Gastroesophageal sphincter (tissue), 4 donors: ENCODE measurements around the gene IMP3. TPM values are rescaled to one million over a fixed set of nuclear protein-coding genes. Genes with fewer than 3 reads are reported as not detected.

ENCODE experiments used
- ATAC-seq: fragments of 150-250 bp; one replicate; pipeline ENCODE4 v1.9.1; 2016; ENCODE audit warnings: mild to moderate bottlenecking, moderate library complexity
- H3K27ac ChIP-seq, 4 donors: fragments of 200-600 bp; sonication (generic) in 3 of 4; 1 replicate in 3 of 4; 2 replicates in 1 of 4; pipeline ENCODE4 v1.5.1; 2016 to 2019
- H3K27me3 ChIP-seq: fragments of 200-600 bp; sonication (generic); one replicate; pipeline ENCODE4 v1.5.1; 2019
- H3K36me3 ChIP-seq, 2 donors: fragments of 200-600 bp; sonication (generic); one replicate each; pipeline ENCODE4 v1.5.1; 2019; ENCODE audit warnings: control low read depth in 1 of 2
- H3K4me1 ChIP-seq, 3 donors: fragments of 200-600 bp; sonication (generic); 1 replicate in 2 of 3; 2 replicates in 1 of 3; pipeline ENCODE4 v1.5.1; 2016 to 2019; ENCODE audit warnings: control low read depth in 2 of 3
- H3K4me3 ChIP-seq, 2 donors: fragments of 200-600 bp; sonication (generic); one replicate each; pipeline ENCODE4 v1.5.1; 2019; ENCODE audit warnings: mild to moderate bottlenecking in 1 of 2, moderate library complexity in 1 of 2
- H3K9me3 ChIP-seq, 3 donors: fragments of 200-600 bp; sonication (generic); one replicate each; pipeline ENCODE4 v1.5.1; 2017 to 2019; ENCODE audit warnings: control low read depth in 2 of 3
- EP300 ChIP-seq: sonication (generic); formaldehyde crosslinking; IDR thresholded peaks from one replicate; pipeline ENCODE4 v1.6.1; 2017; ENCODE audit warnings: antibody characterized with exemption, mild to moderate bottlenecking
- POLR2A ChIP-seq, 2 donors: fragments of 450-650 bp; IDR thresholded peaks; one replicate each; pipeline ENCODE4 v1.6.1; 2017; ENCODE audit warnings: antibody characterized with exemption in 2 of 2, mild to moderate bottlenecking in 2 of 2, moderate library complexity in 1 of 2
- POLR2AphosphoS5 ChIP-seq: sonication (generic); formaldehyde crosslinking; IDR thresholded peaks from one replicate; pipeline ENCODE4 v1.6.1; 2017; ENCODE audit warnings: antibody characterized with exemption
- WGBS, 2 donors: methylation state at CpG; one replicate each; pipeline ENCODE4 v1.1.5; 2018; ENCODE audit warnings: low coverage in 1 of 2; 5-methylcytosine and 5-hydroxymethylcytosine counted together
- total RNA-seq, 4 donors: library from RNA; depleted of rRNA; stranded (reverse); fragments of >200 nt; gene quantifications; one replicate each; pipeline ENCODE4 v1.1.0, GENCODE V29; 2016
- TF ChIP-seq, protein P1 (sequence below), 4 experiments: fragments of 200-600 bp in 2 of 4; fragments of 450-650 bp in 2 of 4; sonication (generic) in 1 of 4; IDR thresholded peaks; one replicate each; pipeline ENCODE4 v1.5.1; 2017 to 2019; ENCODE audit warnings: antibody characterized with exemption in 4 of 4, mild to moderate bottlenecking in 2 of 4, moderate library complexity in 2 of 4

The IMP3 gene
- total RNA-seq, 4 donors from 2014 or later: 72.8 to 94.9 (median 85.5) TPM

DNA sequence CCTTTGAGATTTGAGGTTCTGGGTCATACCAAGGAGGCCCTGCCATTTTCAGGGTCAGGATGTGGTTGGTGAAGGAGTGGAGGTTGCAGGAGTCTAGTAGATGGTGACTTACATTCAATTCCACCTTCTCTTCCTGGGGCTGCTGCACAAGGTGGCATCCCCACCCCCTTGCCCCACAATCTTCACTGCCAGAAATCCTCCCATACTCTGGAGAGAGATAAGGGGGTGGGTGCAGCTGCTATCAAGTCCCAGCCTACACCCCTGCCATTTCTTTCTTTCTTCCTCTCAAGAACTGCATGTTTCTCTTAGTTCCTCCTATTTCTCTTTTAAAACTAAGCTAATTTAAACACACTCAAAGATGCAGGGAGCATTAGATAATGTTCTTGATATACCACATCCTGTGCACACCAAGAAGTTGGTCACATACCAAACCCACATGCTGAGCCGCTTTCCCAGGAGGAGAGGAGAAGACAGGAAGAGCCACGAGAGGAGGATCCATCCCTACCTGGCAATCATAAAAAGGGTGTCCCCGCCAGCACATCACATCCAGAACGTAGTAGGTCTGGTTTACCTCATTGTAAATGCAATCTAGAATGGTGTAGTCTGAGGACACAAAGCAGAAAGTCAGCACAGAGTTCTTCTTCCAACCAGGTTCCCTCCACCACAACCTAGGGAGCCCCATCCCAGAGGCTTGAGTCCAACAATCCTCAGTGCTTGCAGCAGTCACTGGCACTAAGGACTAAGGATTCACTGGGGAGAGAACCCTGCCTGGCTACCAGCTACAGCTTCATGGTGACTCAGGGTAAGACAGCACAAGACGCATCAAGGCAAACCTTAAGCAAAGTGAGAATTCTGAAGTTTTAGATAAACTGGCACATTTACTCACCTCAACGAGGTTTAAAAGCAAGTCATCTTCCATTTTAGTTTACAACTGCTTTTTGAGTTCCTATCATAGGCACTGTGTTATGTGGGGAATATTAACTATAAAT lies 33.0 kb downstream of the IMP3 start:
- no peak overlapping the region for H3K27ac ChIP-seq
- peaks cover 0 to 98% of the 10 kb centered on the region in 2 donors for H3K36me3 ChIP-seq
- H3K9me3 ChIP-seq: no peaks in the 10 kb centered on the region
- no peak for ATAC-seq
- no peak overlapping the region for H3K4me3 ChIP-seq
- H3K4me1 ChIP-seq: no peaks in the 10 kb centered on the region
- TF ChIP-seq POLR2AphosphoS5: no peak
- TF ChIP-seq EP300: no peak
- TF ChIP-seq, protein P1, sequence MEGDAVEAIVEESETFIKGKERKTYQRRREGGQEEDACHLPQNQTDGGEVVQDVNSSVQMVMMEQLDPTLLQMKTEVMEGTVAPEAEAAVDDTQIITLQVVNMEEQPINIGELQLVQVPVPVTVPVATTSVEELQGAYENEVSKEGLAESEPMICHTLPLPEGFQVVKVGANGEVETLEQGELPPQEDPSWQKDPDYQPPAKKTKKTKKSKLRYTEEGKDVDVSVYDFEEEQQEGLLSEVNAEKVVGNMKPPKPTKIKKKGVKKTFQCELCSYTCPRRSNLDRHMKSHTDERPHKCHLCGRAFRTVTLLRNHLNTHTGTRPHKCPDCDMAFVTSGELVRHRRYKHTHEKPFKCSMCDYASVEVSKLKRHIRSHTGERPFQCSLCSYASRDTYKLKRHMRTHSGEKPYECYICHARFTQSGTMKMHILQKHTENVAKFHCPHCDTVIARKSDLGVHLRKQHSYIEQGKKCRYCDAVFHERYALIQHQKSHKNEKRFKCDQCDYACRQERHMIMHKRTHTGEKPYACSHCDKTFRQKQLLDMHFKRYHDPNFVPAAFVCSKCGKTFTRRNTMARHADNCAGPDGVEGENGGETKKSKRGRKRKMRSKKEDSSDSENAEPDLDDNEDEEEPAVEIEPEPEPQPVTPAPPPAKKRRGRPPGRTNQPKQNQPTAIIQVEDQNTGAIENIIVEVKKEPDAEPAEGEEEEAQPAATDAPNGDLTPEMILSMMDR (IDR thresholded peaks at IDR 0.05): no peak
- no peak for TF ChIP-seq POLR2A (IDR thresholded peaks at IDR 0.05)
- WGBS, 2 donors: 78 to 81% methylated on average over 3 to 4 of the region's 6 CpGs
- no peaks in the 10 kb centered on the region for H3K27me3 ChIP-seq

DNA sequence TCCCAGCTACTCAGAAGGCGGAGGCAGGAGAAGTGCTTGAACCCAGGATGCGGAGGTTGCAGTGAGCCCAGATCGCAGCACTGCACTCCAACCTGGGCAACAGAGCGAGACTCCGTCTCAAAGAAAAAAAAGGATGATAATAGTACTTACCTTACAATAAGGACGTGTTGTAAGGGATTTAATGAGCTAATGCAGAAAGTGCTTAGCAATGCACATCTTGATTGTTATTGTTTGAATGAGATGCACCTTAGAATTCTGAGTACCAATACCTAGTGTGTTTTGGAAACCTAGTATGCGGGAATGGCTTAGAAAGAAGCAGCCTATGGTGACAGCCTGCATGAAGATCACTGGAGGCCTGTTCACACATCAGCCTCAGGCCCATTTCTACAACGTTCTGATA lies 34.0 kb downstream of the IMP3 start:
- TF ChIP-seq POLR2A (IDR thresholded peaks at IDR 0.05) (no peak), EP300 (no peak), POLR2AphosphoS5 (no peak)
- TF ChIP-seq, protein P1 (IDR thresholded peaks at IDR 0.05): no peak
- H3K4me3 ChIP-seq: no peak overlapping the region
- no peak for ATAC-seq
- peaks cover 0 to 98% of the 10 kb centered on the region in 2 donors for H3K36me3 ChIP-seq
- no peaks in the 10 kb centered on the region for H3K9me3 ChIP-seq
- H3K27me3 ChIP-seq: no peaks in the 10 kb centered on the region
- 70 to 84% methylated on average over 3 to 8 of the region's 8 CpGs for WGBS, 2 donors
- no peaks in the 10 kb centered on the region for H3K4me1 ChIP-seq
- no peak overlapping the region for H3K27ac ChIP-seq

DNA sequence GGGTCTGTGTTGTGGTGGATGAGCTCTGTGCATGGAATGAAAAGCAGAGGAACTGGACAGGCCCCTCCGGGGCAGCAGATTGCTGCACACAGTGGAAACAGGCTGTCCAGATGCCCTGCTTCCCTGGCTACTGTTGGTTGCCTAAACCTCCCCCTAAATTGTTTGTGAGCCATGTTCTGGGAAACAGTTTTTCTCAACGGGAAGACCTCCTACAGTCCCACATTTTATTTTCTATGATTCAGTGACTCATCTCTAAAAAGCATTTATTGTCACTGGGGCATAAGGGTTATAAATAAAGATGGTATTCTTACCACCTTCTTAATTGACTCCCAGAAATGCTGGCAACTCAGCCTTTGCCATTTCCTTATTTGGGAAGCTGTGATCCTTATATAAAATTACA lies 40.6 kb downstream of the IMP3 start:
- no peaks in the 10 kb centered on the region for H3K9me3 ChIP-seq
- 33 to 60% methylated on average over 1 to 2 of the region's 2 CpGs for WGBS, 2 donors
- no peaks in the 10 kb centered on the region for H3K27me3 ChIP-seq
- ATAC-seq: no peak
- peaks cover 0 to 7% (median 0%) of the 10 kb centered on the region in 3 donors for H3K4me1 ChIP-seq
- TF ChIP-seq POLR2A (IDR thresholded peaks at IDR 0.05) (no peak), EP300 (no peak), POLR2AphosphoS5 (peak; percentile 54)
- TF ChIP-seq, protein P1 (IDR thresholded peaks at IDR 0.05): no peak
- H3K27ac ChIP-seq: peak overlapping the region in 2 of 4 donors; percentile 12 to 48
- H3K4me3 ChIP-seq: no peak overlapping the region
- peaks cover 0 to 97% of the 10 kb centered on the region in 2 donors for H3K36me3 ChIP-seq

DNA sequence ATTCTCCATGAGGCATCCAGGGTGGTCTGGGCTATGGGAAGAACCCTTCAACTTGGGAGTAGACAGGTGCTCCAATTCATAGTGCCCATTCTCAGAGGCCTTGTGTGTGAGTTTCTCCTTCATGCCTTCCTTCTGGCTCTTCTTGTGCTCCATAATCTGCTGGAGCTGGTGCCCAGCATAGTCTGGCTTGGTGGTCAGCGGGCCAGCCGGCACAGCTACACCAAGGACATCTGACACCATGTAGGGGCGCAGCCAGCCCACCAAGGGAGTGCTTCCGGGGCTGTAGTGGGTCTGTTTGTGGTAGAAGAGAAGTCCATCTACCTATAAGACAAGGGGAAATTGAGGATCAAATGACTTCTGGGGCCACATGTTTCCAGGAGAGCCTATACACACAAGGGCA lies 41.7 kb downstream of the IMP3 start:
- H3K36me3 ChIP-seq: peaks cover 0 to 97% of the 10 kb centered on the region in 2 donors
- TF ChIP-seq EP300 (no peak), POLR2AphosphoS5 (no peak), POLR2A (IDR thresholded peaks at IDR 0.05) (no peak)
- TF ChIP-seq, protein P1 (IDR thresholded peaks at IDR 0.05): no peak
- H3K4me1 ChIP-seq: peaks cover 0 to 7% (median 0%) of the 10 kb centered on the region in 3 donors
- H3K9me3 ChIP-seq: no peaks in the 10 kb centered on the region
- H3K27ac ChIP-seq: no peak overlapping the region
- 100% methylated on average over 2 of the region's 4 CpGs; no CpG with 5 or more reads in 1 of the 2 donors for WGBS, 2 donors
- no peak overlapping the region for H3K4me3 ChIP-seq
- H3K27me3 ChIP-seq: no peaks in the 10 kb centered on the region
- ATAC-seq: no peak
